Keratinocyte (primary cell): Measurements from ENCODE around the gene NCOA3.

Experiments
- CTCF ChIP-seq, 3 experiments: IDR thresholded peaks in 1 of 3; conservative IDR thresholded peaks in 1 of 3; optimal IDR thresholded peaks in 1 of 3; 2 replicates in 2 of 3; 3 replicates in 1 of 3; pipeline versions ENCODE3 to v1.5.1; 2011; ENCODE audit warnings: low read length in 3 of 3, mild to moderate bottlenecking in 3 of 3, moderate library complexity in 2 of 3, control low read depth in 1 of 3, inconsistent platforms in 1 of 3; ENCODE audit not compliant: insufficient read depth in 2 of 3; ENCODE audit errors: extremely low read depth in 1 of 3
- EZH2 ChIP-seq: IDR thresholded peaks from one replicate; pipeline ENCODE4 v1.6.1; 2012; ENCODE audit warnings: inconsistent platforms, mild to moderate bottlenecking, low read length, moderate library complexity

- TF ChIP-seq CTCF (optimal IDR thresholded peaks at IDR 0.05 in 1 of 3, IDR thresholded peaks at IDR 0.05 in 1 of 3, conservative IDR thresholded peaks at IDR 0.05 in 1 of 3; ENCODE audit: extremely low read depth in 1 of 3, insufficient read depth in 2 of 3, low read length in 3 of 3) = no peak
- TF ChIP-seq EZH2 = no peak
Observed at GRCh38 chr20:47559141-47559540, 57.5 kb downstream of the NCOA3 start.
